ENCODE measurements around the gene CD274. TPM values are rescaled to one million over a fixed set of nuclear protein-coding genes. Genes with fewer than 3 reads are reported as not detected.
A peak's percentile ranks its signal among the peaks of the same experiment; 100 is the strongest.

Gene CD274
- total and polyA plus RNA-seq, 10 of the 15 experiments (the other 5 are each of a cell fraction or from before 2014, with no cell fraction given): 9.4 to 128 (median 24.6) TPM

DNA sequence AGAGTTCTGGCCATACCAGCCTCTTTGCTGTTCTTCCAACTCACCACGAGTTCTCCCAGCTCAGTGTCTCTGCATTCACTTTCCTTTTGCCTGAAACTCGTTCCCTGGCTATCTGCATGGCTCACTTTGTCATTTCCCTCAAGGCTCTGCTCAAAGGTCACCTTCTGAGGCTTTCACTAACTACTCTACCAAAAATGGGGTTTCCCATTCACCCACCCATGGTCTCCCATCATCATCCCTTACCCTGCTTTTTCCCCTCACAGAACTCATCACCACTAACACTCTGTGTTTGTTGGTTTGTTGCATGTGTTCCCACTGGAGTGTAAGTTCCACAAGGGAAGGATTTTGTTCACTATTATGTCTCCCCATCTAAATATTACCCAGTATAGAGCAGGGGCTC, 29.2 kb upstream of the CD274 start:
- peak; percentile 35 for ATAC-seq
- RAD21 ChIA-PET (ENCODE audit: unreplicated experiment): no interaction called here
- H3K4me1 ChIP-seq (ENCODE audit: control insufficient read depth, insufficient read depth, low read length): no peaks in the 10 kb centered on the region
- no peaks in the 10 kb centered on the region; the same call in 1 of the 3 replicates for H3K9me3 ChIP-seq (replicated peaks; ENCODE audit: control insufficient read depth, insufficient read depth, low read length)
- no peak overlapping the region for H3K4me2 ChIP-seq (ENCODE audit: control insufficient read depth, insufficient read depth)
- no peak for TF ChIP-seq ESRRA (IDR thresholded peaks at IDR 0.05; ENCODE audit: low read length)
- TF ChIP-seq NR2F1 (conservative IDR thresholded peaks at IDR 0.05): 0 out of 2 replicates have a peak, but pooled peaks have one; percentile 5
- no peak for TF ChIP-seq EGR1 (IDR thresholded peaks at IDR 0.05; ENCODE audit: borderline replicate concordance in 1 of 2, low read depth in 2 of 2, low read length in 2 of 2)
- no peak for TF ChIP-seq EED (IDR thresholded peaks at IDR 0.05; ENCODE audit: low read depth)
- FAIRE-seq: no peak
- H3K9ac ChIP-seq (ENCODE audit: control insufficient read depth, insufficient read depth, low read length): no peak overlapping the region
- DNase-seq (ENCODE audit: low read depth, low spot score): no peak
- CTCF ChIA-PET: interaction anchor here (1.3 to 1.7 kb wide), 2 partner anchors 60 to 168 kb away, joined by 3 to 4 read pairs; no protein-coding TSS in a partner anchor
- 6% methylated on average over 2 of the region's 2 CpGs for WGBS (ENCODE audit: insufficient coverage, insufficient replicate concordance, low lambda C conversion rate, missing lambda C conversion rate)
- in situ Hi-C loops (cut with MboI): no loop called here
- POLR2A ChIA-PET: no interaction called here
- no peaks in the 10 kb centered on the region for H3K27me3 ChIP-seq (replicated peaks in 1 of 2; ENCODE audit: control insufficient read depth in 2 of 2, insufficient read depth in 2 of 2, low read length in 1 of 2)
- no peak overlapping the region for H3K27ac ChIP-seq (ENCODE audit: control insufficient read depth, insufficient read depth)
- BruUV-seq (replicated peaks): no TSS peak
- no peaks in the 10 kb centered on the region for H4K20me1 ChIP-seq (ENCODE audit: control insufficient read depth, insufficient read depth)
- intact Hi-C loops (cut with micrococcal nuclease; ENCODE audit: unreplicated experiment): loop anchor here (10.0 kb wide), 1 partner anchor 236 kb away; the partner anchor contains the start of gene INSL6
- SMC1A ChIA-PET (ENCODE audit: uncharacterized antibody, unreplicated experiment): interaction anchor here (1.2 to 1.6 kb wide), 3 partner anchors 15 to 659 kb away, joined by 3 to 4 read pairs (median 3); no protein-coding TSS in a partner anchor
- H2AFZ ChIP-seq (ENCODE audit: control insufficient read depth, low read depth, low read length): no peak overlapping the region
- peaks cover 0 to 5% of the 10 kb centered on the region in 2 experiments; a peak in 3 of 4 replicates for H3K36me3 ChIP-seq (ENCODE audit: control insufficient read depth in 2 of 2, insufficient read depth in 2 of 2, low read length in 1 of 2)
- no peaks in the 10 kb centered on the region for H3K79me2 ChIP-seq (ENCODE audit: control insufficient read depth, insufficient read depth, low read length)
- H3K4me3 ChIP-seq: no peak overlapping the region

DNA sequence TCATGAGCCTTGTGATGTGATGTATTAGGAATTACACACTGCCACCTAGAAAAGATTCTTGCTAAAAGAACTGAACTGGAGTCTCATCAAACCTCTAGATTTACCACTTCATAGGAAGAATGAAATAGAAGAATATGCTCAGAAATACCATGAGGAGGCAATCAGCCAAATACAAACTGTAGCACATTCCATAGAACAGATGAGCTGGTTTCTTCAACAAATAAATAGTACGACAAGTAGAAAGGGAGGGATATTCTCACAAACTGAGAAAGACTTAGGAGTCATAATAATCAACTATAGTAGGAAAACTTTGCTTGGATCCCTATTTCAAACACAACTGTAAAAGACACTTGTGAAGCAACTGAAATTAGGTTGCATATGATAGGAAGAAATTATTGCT, 28.1 kb upstream of the CD274 start:
- ATAC-seq (no peak), DNase-seq (ENCODE audit: low read depth, low spot score) (no peak), FAIRE-seq (no peak)
- intact Hi-C loops (cut with micrococcal nuclease; ENCODE audit: unreplicated experiment): loop anchor here (10.0 kb wide), 1 partner anchor 237 kb away; the partner anchor contains the start of gene INSL6
- RAD21 ChIA-PET (ENCODE audit: unreplicated experiment): no interaction called here
- 90% methylated on average over 1 of the region's 1 CpG for WGBS (ENCODE audit: insufficient coverage, insufficient replicate concordance, low lambda C conversion rate, missing lambda C conversion rate)
- Histone ChIP-seq H3K79me2 (ENCODE audit: control insufficient read depth, insufficient read depth, low read length) (no peaks in the 10 kb centered on the region), H3K9ac (ENCODE audit: control insufficient read depth, insufficient read depth, low read length) (no peak overlapping the region), H3K27me3 (replicated peaks in 1 of 2; ENCODE audit: control insufficient read depth in 2 of 2, insufficient read depth in 2 of 2, low read length in 1 of 2) (no peaks in the 10 kb centered on the region), H3K9me3 (replicated peaks; ENCODE audit: control insufficient read depth, insufficient read depth, low read length) (no peaks in the 10 kb centered on the region; the same call in 1 of the 3 replicates), H3K4me3 (no peak overlapping the region), H3K27ac (ENCODE audit: control insufficient read depth, insufficient read depth) (no peak overlapping the region), H3K4me2 (ENCODE audit: control insufficient read depth, insufficient read depth) (no peak overlapping the region), H4K20me1 (ENCODE audit: control insufficient read depth, insufficient read depth) (no peaks in the 10 kb centered on the region), H3K4me1 (ENCODE audit: control insufficient read depth, insufficient read depth, low read length) (no peaks in the 10 kb centered on the region), H2AFZ (ENCODE audit: control insufficient read depth, low read depth, low read length) (no peak overlapping the region), H3K36me3 (ENCODE audit: control insufficient read depth in 2 of 2, insufficient read depth in 2 of 2, low read length in 1 of 2) (peaks cover 0 to 5% of the 10 kb centered on the region in 2 experiments; a peak in 3 of 4 replicates)
- POLR2A ChIA-PET: no interaction called here
- no TSS peak for BruUV-seq (replicated peaks)
- TF ChIP-seq HDGF (IDR thresholded peaks at IDR 0.05) (no peak), PML (IDR thresholded peaks at IDR 0.05; ENCODE audit: low read length) (no peak), SP1 (IDR thresholded peaks at IDR 0.05; ENCODE audit: low read depth, low read length) (no peak), SIX5 (IDR thresholded peaks at IDR 0.05; ENCODE audit: low read depth, low read length, severe bottlenecking) (no peak), ZNF274 (IDR thresholded peaks at IDR 0.05; ENCODE audit: insufficient read depth, insufficient read length) (no peak), BRCA1 (IDR thresholded peaks at IDR 0.05; ENCODE audit: low read depth, low read length) (no peak), RAD51 (IDR thresholded peaks at IDR 0.05) (no peak), NFIC (IDR thresholded peaks at IDR 0.05; ENCODE audit: low read depth, low read length) (no peak), ZZZ3 (IDR thresholded peaks at IDR 0.05; ENCODE audit: control insufficient read depth, insufficient read length, low read depth) (no peak), NR2C1 (IDR thresholded peaks at IDR 0.05) (no peak), RELA (IDR thresholded peaks at IDR 0.05; ENCODE audit: borderline replicate concordance, partially characterized antibody) (no peak), STAT1 (conservative IDR thresholded peaks at IDR 0.05) (no peak)
- TF ChIP-seq, protein P1, sequence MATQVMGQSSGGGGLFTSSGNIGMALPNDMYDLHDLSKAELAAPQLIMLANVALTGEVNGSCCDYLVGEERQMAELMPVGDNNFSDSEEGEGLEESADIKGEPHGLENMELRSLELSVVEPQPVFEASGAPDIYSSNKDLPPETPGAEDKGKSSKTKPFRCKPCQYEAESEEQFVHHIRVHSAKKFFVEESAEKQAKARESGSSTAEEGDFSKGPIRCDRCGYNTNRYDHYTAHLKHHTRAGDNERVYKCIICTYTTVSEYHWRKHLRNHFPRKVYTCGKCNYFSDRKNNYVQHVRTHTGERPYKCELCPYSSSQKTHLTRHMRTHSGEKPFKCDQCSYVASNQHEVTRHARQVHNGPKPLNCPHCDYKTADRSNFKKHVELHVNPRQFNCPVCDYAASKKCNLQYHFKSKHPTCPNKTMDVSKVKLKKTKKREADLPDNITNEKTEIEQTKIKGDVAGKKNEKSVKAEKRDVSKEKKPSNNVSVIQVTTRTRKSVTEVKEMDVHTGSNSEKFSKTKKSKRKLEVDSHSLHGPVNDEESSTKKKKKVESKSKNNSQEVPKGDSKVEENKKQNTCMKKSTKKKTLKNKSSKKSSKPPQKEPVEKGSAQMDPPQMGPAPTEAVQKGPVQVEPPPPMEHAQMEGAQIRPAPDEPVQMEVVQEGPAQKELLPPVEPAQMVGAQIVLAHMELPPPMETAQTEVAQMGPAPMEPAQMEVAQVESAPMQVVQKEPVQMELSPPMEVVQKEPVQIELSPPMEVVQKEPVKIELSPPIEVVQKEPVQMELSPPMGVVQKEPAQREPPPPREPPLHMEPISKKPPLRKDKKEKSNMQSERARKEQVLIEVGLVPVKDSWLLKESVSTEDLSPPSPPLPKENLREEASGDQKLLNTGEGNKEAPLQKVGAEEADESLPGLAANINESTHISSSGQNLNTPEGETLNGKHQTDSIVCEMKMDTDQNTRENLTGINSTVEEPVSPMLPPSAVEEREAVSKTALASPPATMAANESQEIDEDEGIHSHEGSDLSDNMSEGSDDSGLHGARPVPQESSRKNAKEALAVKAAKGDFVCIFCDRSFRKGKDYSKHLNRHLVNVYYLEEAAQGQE (IDR thresholded peaks at IDR 0.05; ENCODE audit: low read depth, low read length): no peak
- in situ Hi-C loops (cut with MboI): no loop called here
- CTCF ChIA-PET: interaction anchor here (1.0 to 2.1 kb wide), 6 partner anchors 9 to 663 kb away, joined by 3 to 11 read pairs (median 5); no protein-coding TSS in a partner anchor
- SMC1A ChIA-PET (ENCODE audit: uncharacterized antibody, unreplicated experiment): interaction anchor here (0.5 to 2.6 kb wide), 10 partner anchors 14 to 819 kb away, joined by 3 to 11 read pairs (median 4); no protein-coding TSS in a partner anchor

Data from GM12878 (cell line).